ENCODE measurements around the gene ASB2.
A peak's percentile ranks its signal among the peaks of the same experiment; 100 is the strongest.

- TF ChIP-seq CTCF (conservative IDR thresholded peaks at IDR 0.05 in 1 of 2, IDR thresholded peaks at IDR 0.05 in 1 of 2; ENCODE audit: low read depth in 1 of 2, low read length in 2 of 2) (peak; percentile 96 to 98), EZH2 (IDR thresholded peaks at IDR 0.05; ENCODE audit: low read length, missing control alignments) (no peak)
These were observed 25.4 kb upstream of the ASB2 start for GRCh38 chr14:94001501-94002396.
